ENCODE results near the gene TCF7L1. TPM values are rescaled to one million over a fixed set of nuclear protein-coding genes. Genes with fewer than 3 reads are reported as not detected.
A peak's percentile ranks its signal among the peaks of the same experiment; 100 is the strongest.

Gene TCF7L1
- total RNA-seq, 1 donor from 2014 or later = 1.3 TPM

DNA sequence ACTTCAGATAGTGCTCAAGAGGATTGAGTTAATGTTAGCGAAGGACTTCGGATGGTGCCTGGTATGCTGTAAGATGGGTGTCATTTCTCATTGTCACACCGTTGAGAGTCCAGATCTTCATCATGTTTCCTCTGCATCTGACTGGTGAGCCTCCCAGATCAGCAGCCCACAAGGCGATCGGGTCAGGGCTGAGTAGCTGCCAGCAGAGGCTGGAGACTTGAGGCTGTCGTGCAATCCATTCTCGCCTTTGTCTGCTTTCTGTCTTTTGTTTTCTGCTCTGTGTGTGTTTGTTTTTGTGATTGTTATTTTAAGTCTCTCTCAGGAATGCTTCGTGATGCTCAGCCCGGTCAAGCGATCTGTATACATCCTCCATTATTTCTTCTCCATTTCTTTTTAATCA is 98.8 kb downstream of the TCF7L1 start:
- DNase-seq (ENCODE audit: low read depth) = no peak
- Histone ChIP-seq H3K27me3 (ENCODE audit: control insufficient read depth, insufficient read depth, low read length) (no peaks in the 10 kb centered on the region), H3K4me3 (ENCODE audit: low read depth, low read length) (no peak overlapping the region), H3K36me3 (ENCODE audit: control insufficient read depth, insufficient read depth, low read length) (no peaks in the 10 kb centered on the region)
- TF ChIP-seq, protein P1, sequence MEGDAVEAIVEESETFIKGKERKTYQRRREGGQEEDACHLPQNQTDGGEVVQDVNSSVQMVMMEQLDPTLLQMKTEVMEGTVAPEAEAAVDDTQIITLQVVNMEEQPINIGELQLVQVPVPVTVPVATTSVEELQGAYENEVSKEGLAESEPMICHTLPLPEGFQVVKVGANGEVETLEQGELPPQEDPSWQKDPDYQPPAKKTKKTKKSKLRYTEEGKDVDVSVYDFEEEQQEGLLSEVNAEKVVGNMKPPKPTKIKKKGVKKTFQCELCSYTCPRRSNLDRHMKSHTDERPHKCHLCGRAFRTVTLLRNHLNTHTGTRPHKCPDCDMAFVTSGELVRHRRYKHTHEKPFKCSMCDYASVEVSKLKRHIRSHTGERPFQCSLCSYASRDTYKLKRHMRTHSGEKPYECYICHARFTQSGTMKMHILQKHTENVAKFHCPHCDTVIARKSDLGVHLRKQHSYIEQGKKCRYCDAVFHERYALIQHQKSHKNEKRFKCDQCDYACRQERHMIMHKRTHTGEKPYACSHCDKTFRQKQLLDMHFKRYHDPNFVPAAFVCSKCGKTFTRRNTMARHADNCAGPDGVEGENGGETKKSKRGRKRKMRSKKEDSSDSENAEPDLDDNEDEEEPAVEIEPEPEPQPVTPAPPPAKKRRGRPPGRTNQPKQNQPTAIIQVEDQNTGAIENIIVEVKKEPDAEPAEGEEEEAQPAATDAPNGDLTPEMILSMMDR (IDR thresholded peaks at IDR 0.05; ENCODE audit: insufficient read depth, low read length, severe bottlenecking) = no peak
- peak; percentile 77 for FAIRE-seq

DNA sequence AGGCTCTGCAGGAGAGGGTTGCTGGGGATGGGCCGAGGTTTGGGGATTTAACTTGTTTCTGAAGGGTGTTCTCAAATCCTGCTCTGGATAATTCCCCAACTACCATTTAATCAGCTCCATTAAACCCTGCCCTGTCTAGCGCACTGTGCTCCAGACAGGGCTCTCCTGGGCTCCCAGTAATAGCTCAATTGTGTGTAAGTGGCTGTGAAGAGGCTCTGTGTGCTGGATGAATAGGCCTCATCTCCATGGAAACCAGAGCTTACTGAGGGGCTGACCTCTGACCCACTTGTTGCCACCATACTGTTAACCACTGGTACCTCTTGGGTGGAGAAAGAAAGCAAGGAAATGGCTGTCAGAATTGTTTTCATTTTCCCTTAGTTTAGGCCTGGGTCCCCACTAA is 101.7 kb downstream of the TCF7L1 start:
- no peak for FAIRE-seq
- TF ChIP-seq, protein P1 (IDR thresholded peaks at IDR 0.05; ENCODE audit: insufficient read depth, low read length, severe bottlenecking) = no peak
- Histone ChIP-seq H3K27me3 (ENCODE audit: control insufficient read depth, insufficient read depth, low read length) (no peaks in the 10 kb centered on the region), H3K4me3 (ENCODE audit: low read depth, low read length) (no peak overlapping the region), H3K36me3 (ENCODE audit: control insufficient read depth, insufficient read depth, low read length) (no peaks in the 10 kb centered on the region)
- no peak for DNase-seq (ENCODE audit: low read depth)

DNA sequence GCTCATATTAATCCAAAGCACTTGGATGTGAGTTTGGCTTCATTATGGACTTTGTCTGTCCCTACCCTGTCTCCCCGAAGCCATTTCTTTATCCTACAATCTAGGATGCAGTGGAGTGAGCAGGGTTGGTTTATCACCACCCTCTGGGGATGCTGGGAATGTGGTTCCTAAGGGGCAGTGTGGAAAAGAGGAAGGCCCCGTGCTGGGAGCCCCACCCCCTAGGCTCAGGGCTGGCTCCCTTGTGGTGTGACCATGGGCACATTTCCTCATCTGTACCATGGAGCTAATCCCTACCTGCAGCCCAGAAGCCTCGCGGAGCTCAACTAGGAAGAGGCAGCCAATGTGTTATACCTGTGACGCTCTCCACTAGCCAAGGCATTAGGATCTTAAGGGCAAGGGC is 102.1 kb downstream of the TCF7L1 start:
- TF ChIP-seq, protein P1 (IDR thresholded peaks at IDR 0.05; ENCODE audit: insufficient read depth, low read length, severe bottlenecking) = no peak
- H3K36me3 ChIP-seq (ENCODE audit: control insufficient read depth, insufficient read depth, low read length) = no peaks in the 10 kb centered on the region
- FAIRE-seq = no peak
- no peak for DNase-seq (ENCODE audit: low read depth)
- H3K27me3 ChIP-seq (ENCODE audit: control insufficient read depth, insufficient read depth, low read length) = no peaks in the 10 kb centered on the region
- H3K4me3 ChIP-seq (ENCODE audit: low read depth, low read length) = no peak overlapping the region

DNA sequence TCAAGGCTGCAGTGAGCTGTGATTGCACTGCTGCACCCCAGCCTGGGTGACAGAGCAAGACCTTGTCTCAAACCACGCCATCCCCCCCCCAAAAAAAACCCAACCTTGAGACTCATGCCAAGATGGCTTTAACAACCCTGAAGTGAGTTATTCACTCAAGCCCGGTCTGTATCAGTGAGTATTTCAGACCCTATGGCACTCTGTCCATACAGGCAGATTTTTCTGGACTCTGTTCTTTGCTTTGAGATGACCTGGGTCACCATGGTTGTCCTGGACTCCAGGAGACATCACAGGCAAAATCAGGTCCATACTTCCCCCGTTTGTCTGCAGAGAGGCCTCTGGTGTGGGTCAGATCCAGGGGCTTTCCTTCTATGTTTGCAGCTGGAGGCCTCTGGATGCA is 102.9 kb downstream of the TCF7L1 start:
- Histone ChIP-seq H3K36me3 (ENCODE audit: control insufficient read depth, insufficient read depth, low read length) (no peaks in the 10 kb centered on the region), H3K27me3 (ENCODE audit: control insufficient read depth, insufficient read depth, low read length) (no peaks in the 10 kb centered on the region), H3K4me3 (ENCODE audit: low read depth, low read length) (no peak overlapping the region)
- TF ChIP-seq, protein P1 (IDR thresholded peaks at IDR 0.05; ENCODE audit: insufficient read depth, low read length, severe bottlenecking) = no peak
- FAIRE-seq (no peak), DNase-seq (ENCODE audit: low read depth) (no peak)

DNA sequence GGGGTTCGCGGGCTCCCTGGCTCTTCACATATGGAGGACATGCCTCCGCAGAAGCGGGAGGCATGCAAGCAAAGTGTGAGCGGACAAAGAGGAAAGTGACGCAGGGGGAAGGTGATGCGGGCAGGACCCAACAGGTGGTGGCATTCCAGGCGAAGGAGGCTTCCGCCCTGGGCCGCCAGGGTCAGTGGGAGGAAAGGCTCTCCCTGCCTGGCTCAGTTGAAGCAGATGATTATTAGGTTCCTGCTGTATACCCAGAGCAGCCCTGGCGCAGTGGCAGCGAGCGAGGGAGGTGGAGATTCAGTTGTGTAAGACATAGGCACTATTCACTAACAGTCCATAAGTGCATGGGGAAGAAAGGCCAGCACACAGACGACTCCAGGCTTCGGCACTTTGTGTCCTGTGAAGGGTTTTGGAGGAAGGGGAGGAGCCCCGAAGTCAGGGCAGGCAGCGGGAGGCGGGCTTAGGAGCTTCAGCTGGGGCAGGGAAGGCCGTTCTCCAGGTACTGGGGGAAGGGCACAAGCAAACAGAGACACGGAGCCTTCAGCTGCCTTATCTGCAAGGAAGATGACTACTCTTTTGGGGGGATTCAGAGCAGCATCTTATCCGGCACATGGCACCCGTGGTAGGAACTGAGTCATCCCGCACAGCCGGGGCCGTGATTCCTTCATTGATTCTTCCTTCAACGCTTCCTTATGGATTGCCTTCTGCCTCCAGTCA is 104.8 kb downstream of the TCF7L1 start:
- H3K36me3 ChIP-seq (ENCODE audit: control insufficient read depth, insufficient read depth, low read length) = peaks cover 2% of the 10 kb centered on the region
- FAIRE-seq (no peak), DNase-seq (ENCODE audit: low read depth) (peak; percentile 86)
- H3K27me3 ChIP-seq (ENCODE audit: control insufficient read depth, insufficient read depth, low read length) = no peaks in the 10 kb centered on the region
- TF ChIP-seq, protein P1 (IDR thresholded peaks at IDR 0.05; ENCODE audit: insufficient read depth, low read length, severe bottlenecking) = peak; percentile 15
- peak overlapping the region; percentile 39 for H3K4me3 ChIP-seq (ENCODE audit: low read depth, low read length)

DNA sequence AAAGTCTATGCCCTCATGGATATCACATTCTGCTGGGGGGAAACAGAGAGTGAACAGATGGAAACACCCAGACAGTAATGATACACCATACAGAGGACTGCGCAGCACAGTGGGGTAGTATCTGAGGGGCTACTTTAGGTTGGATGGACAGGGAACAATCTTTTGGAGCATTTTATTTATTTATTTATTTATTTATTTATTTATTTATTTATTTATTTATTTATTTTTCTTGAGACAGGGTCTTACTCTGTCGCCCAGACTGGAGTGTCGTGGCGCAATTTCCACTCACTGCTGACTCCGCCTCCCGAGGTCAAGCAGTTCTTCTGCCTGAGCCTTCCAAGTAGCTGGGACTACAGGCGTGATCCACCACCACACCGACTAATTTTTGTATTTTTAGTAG is 105.4 kb downstream of the TCF7L1 start:
- peaks cover 2% of the 10 kb centered on the region for H3K36me3 ChIP-seq (ENCODE audit: control insufficient read depth, insufficient read depth, low read length)
- no peak for FAIRE-seq
- H3K4me3 ChIP-seq (ENCODE audit: low read depth, low read length) = peak overlapping the region; percentile 39
- H3K27me3 ChIP-seq (ENCODE audit: control insufficient read depth, insufficient read depth, low read length) = no peaks in the 10 kb centered on the region
- TF ChIP-seq, protein P1 (IDR thresholded peaks at IDR 0.05; ENCODE audit: insufficient read depth, low read length, severe bottlenecking) = no peak
- no peak for DNase-seq (ENCODE audit: low read depth)
